Transverse colon (tissue), 4 donors: ENCODE data around the gene KRTAP10-10.
"Not testable (repeated sequence)": the region's sequence is repeated elsewhere in the genome, so short reads cannot be mapped to it uniquely, and the experiment has no call there.

ENCODE experiments used
- CTCF ChIP-seq, 5 experiments: fragments of 200-600 bp in 3 of 5; fragments of 450-650 bp in 2 of 5; sonication (generic) in 3 of 5; IDR thresholded peaks; 1 replicate in 2 of 5; 2 replicates in 3 of 5; pipeline ENCODE4 v1.5.1; 2016 to 2017; ENCODE audit warnings: antibody characterized with exemption in 5 of 5, inconsistent platforms in 3 of 5, mild to moderate bottlenecking in 2 of 5, moderate library complexity in 1 of 5
- POLR2AphosphoS5 ChIP-seq, 3 donors: sonication (generic); formaldehyde crosslinking; IDR thresholded peaks; one replicate each; pipeline ENCODE4 v1.6.1; 2016; ENCODE audit warnings: antibody characterized with exemption in 3 of 3

GRCh38 chr21:44601091-44601490, 36.1 kb upstream of the KRTAP10-10 start:
- TF ChIP-seq CTCF, POLR2AphosphoS5 (IDR thresholded peaks at IDR 0.05): not testable (repeated sequence)
